Articular chondrocyte of knee joint (primary cell): ENCODE data around the gene TGFB1. TPM values are rescaled to one million over a fixed set of nuclear protein-coding genes. Genes with fewer than 3 reads are reported as not detected.

ENCODE experiments used
- small RNA-seq: library from RNA; depleted of rRNA; stranded (forward); fragments of <200 nt; gene quantifications from one replicate; pipeline ENCODE3, GENCODE V24; 2012
- total RNA-seq: library from RNA; depleted of rRNA; stranded (reverse); fragments of >200 nt; gene quantifications from 2 replicates; pipeline ENCODE4 v1.2.3, GENCODE V29; 2012

Gene TGFB1
- total RNA-seq = 13.7 and 13.8 TPM in 2 replicates

GRCh38 chr19:41353466-41354342, at the start of gene TGFB1:
TGFB1 (minus strand) TSS chr19:41353922; CDS start chr19:41353044, 878 bp downstream.

DNA sequence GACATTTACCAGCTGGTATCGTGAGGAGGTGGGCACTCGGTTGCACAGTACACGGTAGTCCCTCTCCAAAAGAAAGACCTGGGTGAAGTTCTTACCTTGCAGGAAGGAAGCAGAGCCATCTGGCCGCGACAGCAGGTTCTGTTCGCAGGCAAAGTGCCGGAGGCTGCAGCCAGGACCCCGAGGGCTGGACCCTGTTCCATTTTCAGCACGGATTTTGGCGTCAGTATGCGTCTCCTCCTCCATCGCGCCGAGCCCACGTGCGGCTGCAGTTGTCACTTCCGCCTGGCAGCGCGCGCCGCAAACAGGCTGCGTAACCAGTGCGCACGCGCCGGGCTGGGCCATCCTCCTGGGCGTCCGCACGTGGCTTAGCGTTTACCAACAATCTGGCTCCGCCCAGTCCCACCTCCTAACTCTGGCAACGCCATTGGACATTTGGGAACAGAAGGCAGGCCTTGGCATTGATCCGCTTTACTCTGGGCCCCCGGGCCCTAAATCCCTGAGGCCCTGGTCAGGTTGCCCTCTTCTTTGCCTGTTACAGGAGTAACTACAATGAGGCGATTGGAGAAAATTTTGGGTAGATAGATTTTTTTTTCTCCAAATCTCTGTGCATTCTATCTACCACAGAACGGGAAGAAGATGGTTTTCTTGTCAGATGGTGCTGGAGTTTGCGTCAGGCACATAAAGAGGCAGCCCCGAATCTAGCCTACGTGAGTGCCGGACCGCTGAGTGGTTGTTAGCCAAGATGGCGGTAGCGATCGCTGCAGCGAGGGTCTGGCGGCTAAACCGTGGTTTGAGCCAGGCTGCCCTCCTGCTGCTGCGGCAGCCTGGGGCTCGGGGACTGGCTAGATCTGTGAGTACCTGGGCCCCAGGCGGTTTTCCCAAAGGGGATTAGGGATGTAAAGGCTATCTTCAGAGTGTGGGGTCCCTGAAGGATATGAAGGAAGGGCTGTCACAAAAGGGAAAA, 43.6 kb upstream of the TGFB1 start, which contains the start of the genes BCKDHA and EXOSC5:
Gene BCKDHA, plus strand, starts transcription at position 733 of the 964 bp plus-strand sequence. Its CDS starts 10 bp downstream, at position 743.
Gene EXOSC5, minus strand, starts transcription at position 274 of the 964 bp plus-strand sequence. Its CDS starts 31 bp downstream, at position 243.

GRCh38 chr19:41376241-41376997, 22.7 kb upstream of the TGFB1 start, which contains the start of gene TMEM91:
TMEM91 (plus strand) TSS chr19:41376533; CDS start chr19:41378310, 1,777 bp downstream.

DNA sequence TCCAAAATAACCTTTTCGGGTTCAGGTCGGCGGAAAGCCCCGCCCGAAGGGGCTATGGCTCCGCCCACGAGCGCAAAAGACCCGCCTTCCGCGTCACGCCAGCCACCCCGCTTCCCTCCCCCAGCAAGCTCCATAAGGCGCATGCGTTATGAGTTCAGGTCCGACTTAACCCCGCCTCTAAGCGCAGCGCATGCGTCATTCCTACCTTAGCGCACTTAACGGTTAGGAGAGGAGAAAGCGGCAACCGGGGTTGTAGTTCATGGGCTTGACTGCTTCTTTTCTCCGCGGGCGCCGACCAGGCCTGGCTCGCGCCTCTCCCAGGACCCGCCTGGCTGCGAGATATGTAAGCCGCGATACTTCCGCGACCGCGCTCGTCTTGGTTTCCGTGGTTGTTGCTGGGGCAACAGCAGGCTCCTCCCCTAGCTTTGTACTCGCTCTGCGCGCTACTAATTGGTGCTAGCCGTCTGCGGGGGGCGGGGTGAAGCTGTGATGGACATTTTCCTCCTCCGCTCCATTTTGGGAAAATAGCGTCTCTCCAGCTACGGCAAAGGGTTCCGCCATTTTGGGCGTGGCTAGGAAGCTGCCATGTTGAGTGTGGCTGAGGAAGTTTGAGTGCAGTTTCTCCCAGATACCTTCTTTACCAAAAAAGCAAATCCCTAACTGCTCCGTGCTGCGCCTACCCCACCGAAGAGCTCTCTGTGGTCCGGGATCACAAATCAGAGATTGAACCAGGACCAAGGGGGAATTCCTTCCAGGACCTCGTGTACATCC, 10.2 kb upstream of the TGFB1 start, which contains the start of gene B9D2:
Gene B9D2, minus strand, starts transcription at position 397 of the 771 bp plus-strand sequence. CDS start 630 bp downstream, outside the sequence.

GRCh38 chr19:41310033-41310831, 43.5 kb downstream of the TGFB1 start, which contains the start of gene CCDC97:
CCDC97 (plus strand) TSS chr19:41310172; CDS start chr19:41310311, 139 bp downstream.

Small RNA genes within 50 kb of the gene (small RNA-seq; reads per million reads assigned to genes)
- not detected for gene RN7SL34P

Other genes with a start within 250 kb of the TGFB1 start
- not detected in 2 replicates for gene CYP2F1, start 239.5 kb downstream of the TGFB1 start, total RNA-seq
- 0.11 TPM in 1 of 2 replicates, not detected in the other for gene CYP2S1, start 160.7 kb downstream of the TGFB1 start, total RNA-seq
- 351 and 401 TPM in 2 replicates for gene AXL, start 134.7 kb downstream of the TGFB1 start, total RNA-seq
- 102 and 122 TPM in 2 replicates for gene HNRNPUL1, start 89.5 kb downstream of the TGFB1 start, total RNA-seq
- 10.8 and 13.7 TPM in 2 replicates for gene CCDC97, start 43.8 kb downstream of the TGFB1 start, total RNA-seq
- gene B9D2, start 10.2 kb upstream of the TGFB1 start, total RNA-seq = 4.6 and 6.6 TPM in 2 replicates
- 8.8 and 9.5 TPM in 2 replicates for gene TMEM91, start 22.6 kb upstream of the TGFB1 start, total RNA-seq
- 6.5 and 7.7 TPM in 2 replicates for gene EXOSC5, start 43.4 kb upstream of the TGFB1 start, total RNA-seq
- gene BCKDHA, start 43.9 kb upstream of the TGFB1 start, total RNA-seq = 16.3 and 20.6 TPM in 2 replicates
- 1.6 and 1.8 TPM in 2 replicates for gene B3GNT8, start 73.5 kb upstream of the TGFB1 start, total RNA-seq
- gene DMAC2, start 86.0 kb upstream of the TGFB1 start, total RNA-seq = 28.6 and 29.4 TPM in 2 replicates
- gene ERICH4, start 89.2 kb upstream of the TGFB1 start, total RNA-seq = not detected in 2 replicates
- not detected in 2 replicates for gene CEACAM21, start 222.2 kb upstream of the TGFB1 start, total RNA-seq